ENCODE measurements around the gene EPHA3.

The EPHA3 gene

DNA sequence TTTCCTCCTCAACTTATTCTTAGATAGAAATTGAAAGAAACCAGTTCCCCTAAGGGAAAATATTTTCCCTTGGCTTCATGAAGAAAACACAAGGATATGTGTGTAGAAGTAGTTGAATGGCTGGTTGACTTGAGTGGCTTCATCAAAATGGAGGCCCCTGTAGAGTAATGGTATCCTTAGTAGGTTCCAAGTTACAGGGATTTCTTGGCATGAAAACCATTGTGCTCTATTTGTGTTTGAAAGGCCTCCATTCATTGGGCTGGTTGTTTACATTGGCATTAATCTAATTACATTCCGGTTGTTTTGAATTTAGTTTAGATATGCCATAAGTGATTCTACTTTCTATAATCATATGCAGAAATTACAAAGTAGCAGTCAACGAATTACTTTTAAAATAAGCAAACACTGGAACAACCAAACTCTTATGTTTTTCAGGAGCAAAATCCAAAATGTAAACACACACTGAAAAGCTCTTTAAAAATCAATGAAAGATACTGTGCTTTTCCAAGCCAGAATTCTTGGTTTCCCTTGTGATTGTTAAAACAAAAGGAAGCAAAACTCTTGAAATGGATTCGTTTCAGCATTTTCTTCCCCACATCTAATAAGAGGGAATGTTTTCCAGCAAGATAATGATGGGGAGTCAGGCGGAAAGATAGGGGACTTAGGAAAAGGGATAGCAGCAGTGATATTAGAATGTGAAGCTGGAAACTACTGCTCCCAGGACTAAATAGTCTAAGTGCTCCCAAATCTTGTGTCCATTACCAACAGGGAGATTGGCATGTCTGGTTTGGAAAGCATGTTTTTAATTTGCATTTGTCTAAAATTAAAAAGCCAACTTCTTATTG lies 77.0 kb downstream of the EPHA3 start:
- Histone ChIP-seq H3K9me3 (ENCODE audit: control insufficient read depth, insufficient read depth, low read depth, low read length) (no peaks in the 10 kb centered on the region), H3K4me1 (ENCODE audit: control insufficient read depth, insufficient read depth, low read length) (peaks cover 11% of the 10 kb centered on the region), H3K27ac (ENCODE audit: extremely low read depth, low read depth, low read length) (peak overlapping the region; percentile 52; the same call in 1 of the 2 replicates), H3K4me3 (ENCODE audit: low read depth, low read length) (no peak overlapping the region), H3K36me3 (ENCODE audit: control insufficient read depth in 2 of 2, insufficient read depth in 1 of 2, low read length in 2 of 2) (no peaks in the 10 kb centered on the region)
- TF ChIP-seq, protein P1, sequence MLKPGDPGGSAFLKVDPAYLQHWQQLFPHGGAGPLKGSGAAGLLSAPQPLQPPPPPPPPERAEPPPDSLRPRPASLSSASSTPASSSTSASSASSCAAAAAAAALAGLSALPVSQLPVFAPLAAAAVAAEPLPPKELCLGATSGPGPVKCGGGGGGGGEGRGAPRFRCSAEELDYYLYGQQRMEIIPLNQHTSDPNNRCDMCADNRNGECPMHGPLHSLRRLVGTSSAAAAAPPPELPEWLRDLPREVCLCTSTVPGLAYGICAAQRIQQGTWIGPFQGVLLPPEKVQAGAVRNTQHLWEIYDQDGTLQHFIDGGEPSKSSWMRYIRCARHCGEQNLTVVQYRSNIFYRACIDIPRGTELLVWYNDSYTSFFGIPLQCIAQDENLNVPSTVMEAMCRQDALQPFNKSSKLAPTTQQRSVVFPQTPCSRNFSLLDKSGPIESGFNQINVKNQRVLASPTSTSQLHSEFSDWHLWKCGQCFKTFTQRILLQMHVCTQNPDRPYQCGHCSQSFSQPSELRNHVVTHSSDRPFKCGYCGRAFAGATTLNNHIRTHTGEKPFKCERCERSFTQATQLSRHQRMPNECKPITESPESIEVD (tag by site-specific recombination; IDR thresholded peaks at IDR 0.05) = peak; percentile 47
- peak; percentile 91 for TF ChIP-seq MZF1 (tag by site-specific recombination; IDR thresholded peaks at IDR 0.05; ENCODE audit: borderline replicate concordance)
- TF ChIP-seq, protein P2, sequence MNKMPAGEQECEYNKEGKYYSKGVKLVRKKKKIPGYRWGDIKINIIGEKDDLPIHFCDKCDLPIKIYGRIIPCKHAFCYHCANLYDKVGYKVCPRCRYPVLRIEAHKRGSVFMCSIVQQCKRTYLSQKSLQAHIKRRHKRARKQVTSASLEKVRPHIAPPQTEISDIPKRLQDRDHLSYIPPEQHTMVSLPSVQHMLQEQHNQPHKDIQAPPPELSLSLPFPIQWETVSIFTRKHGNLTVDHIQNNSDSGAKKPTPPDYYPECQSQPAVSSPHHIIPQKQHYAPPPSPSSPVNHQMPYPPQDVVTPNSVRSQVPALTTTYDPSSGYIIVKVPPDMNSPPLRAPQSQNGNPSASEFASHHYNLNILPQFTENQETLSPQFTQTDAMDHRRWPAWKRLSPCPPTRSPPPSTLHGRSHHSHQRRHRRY (tag by site-specific recombination; IDR thresholded peaks at IDR 0.05) = no peak
- CTCF ChIA-PET = no interaction called here
- POLR2A ChIA-PET = no interaction called here

DNA sequence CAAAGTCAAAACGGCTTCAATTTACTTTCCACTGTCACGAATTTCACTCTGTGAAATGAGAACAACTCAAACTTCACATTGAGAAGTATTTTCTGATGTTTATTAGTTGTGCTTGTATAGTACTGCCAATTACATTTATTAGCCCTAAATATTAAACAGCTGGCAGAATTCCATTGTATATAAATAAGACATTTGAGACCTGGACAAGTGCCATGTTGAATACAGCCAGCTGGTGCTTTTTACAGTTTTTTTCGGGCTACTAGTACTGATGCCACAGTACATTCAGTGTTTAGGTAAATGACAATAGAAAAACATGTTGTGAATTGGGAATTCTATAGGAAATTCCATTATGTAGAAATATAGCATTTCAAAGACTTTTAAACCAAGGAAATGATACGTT lies 79.0 kb downstream of the EPHA3 start:
- Histone ChIP-seq H3K9me3 (ENCODE audit: control insufficient read depth, insufficient read depth, low read depth, low read length) (no peaks in the 10 kb centered on the region), H3K4me1 (ENCODE audit: control insufficient read depth, insufficient read depth, low read length) (peaks cover 8% of the 10 kb centered on the region), H3K27ac (ENCODE audit: extremely low read depth, low read depth, low read length) (no peak overlapping the region), H3K36me3 (ENCODE audit: control insufficient read depth in 2 of 2, insufficient read depth in 1 of 2, low read length in 2 of 2) (no peaks in the 10 kb centered on the region), H3K4me3 (ENCODE audit: low read depth, low read length) (no peak overlapping the region)
- no peak for TF ChIP-seq MYNN (tag by site-specific recombination; IDR thresholded peaks at IDR 0.05; ENCODE audit: borderline replicate concordance)
- peak; percentile 62; the same call in 1 of the 2 replicates for TF ChIP-seq SCRT2 (tag by site-specific recombination; IDR thresholded peaks at IDR 0.05)
- POLR2A ChIA-PET = no interaction called here
- CTCF ChIA-PET = no interaction called here

DNA sequence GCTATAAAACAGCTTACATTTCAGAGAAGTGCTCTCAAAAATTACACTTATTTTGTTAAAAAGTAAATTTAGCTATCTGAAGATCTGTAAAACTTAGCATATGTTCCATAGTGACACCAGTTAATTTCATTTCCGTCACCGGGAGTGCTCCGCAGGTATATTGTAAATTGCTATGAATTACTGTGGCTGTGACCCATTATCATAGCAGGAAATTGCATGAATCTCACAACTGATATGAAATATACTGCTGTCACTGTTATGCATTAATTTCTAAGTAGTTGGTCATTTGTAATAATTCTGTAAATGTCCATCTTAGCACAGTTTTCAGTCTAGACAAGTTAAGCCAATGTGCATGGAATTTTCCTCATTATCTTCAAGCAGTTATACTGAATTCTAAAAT lies 91.2 kb downstream of the EPHA3 start:
- H3K4me1 ChIP-seq (ENCODE audit: control insufficient read depth, insufficient read depth, low read length) = no peaks in the 10 kb centered on the region
- H3K9me3 ChIP-seq (ENCODE audit: control insufficient read depth, insufficient read depth, low read depth, low read length) = no peaks in the 10 kb centered on the region
- no peak overlapping the region for H3K4me3 ChIP-seq (ENCODE audit: low read depth, low read length)
- POLR2A ChIA-PET = no interaction called here
- H3K36me3 ChIP-seq (ENCODE audit: control insufficient read depth in 2 of 2, insufficient read depth in 1 of 2, low read length in 2 of 2) = no peaks in the 10 kb centered on the region
- no peak overlapping the region for H3K27ac ChIP-seq (ENCODE audit: extremely low read depth, low read depth, low read length)
- CTCF ChIA-PET = no interaction called here
- TF ChIP-seq ZNF521 (tag by site-specific recombination; IDR thresholded peaks at IDR 0.05) (no peak), OVOL3 (tag by site-specific recombination; IDR thresholded peaks at IDR 0.05) (no peak), GLIS1 (tag by site-specific recombination; IDR thresholded peaks at IDR 0.05) (no peak), ZNF830 (tag by site-specific recombination; IDR thresholded peaks at IDR 0.05; ENCODE audit: low read depth) (no peak), ZNF843 (tag by site-specific recombination; IDR thresholded peaks at IDR 0.05) (no peak), ZNF510 (tag by site-specific recombination; IDR thresholded peaks at IDR 0.05; ENCODE audit: insufficient replicate concordance) (no peak), ZFP41 (tag by site-specific recombination; IDR thresholded peaks at IDR 0.05; ENCODE audit: borderline replicate concordance) (no peak), FEZF1 (tag by site-specific recombination; IDR thresholded peaks at IDR 0.05) (no peak), ZNF324 (tag by site-specific recombination; IDR thresholded peaks at IDR 0.05) (no peak), ZNF24 (tag by site-specific recombination; IDR thresholded peaks at IDR 0.05) (no peak), ZNF302 (tag by site-specific recombination; IDR thresholded peaks at IDR 0.05; ENCODE audit: low read depth) (no peak), ZNF335 (tag by site-specific recombination; conservative IDR thresholded peaks at IDR 0.05) (no peak), ZNF837 (tag by site-specific recombination; IDR thresholded peaks at IDR 0.05) (no peak)
- TF ChIP-seq, protein P3, sequence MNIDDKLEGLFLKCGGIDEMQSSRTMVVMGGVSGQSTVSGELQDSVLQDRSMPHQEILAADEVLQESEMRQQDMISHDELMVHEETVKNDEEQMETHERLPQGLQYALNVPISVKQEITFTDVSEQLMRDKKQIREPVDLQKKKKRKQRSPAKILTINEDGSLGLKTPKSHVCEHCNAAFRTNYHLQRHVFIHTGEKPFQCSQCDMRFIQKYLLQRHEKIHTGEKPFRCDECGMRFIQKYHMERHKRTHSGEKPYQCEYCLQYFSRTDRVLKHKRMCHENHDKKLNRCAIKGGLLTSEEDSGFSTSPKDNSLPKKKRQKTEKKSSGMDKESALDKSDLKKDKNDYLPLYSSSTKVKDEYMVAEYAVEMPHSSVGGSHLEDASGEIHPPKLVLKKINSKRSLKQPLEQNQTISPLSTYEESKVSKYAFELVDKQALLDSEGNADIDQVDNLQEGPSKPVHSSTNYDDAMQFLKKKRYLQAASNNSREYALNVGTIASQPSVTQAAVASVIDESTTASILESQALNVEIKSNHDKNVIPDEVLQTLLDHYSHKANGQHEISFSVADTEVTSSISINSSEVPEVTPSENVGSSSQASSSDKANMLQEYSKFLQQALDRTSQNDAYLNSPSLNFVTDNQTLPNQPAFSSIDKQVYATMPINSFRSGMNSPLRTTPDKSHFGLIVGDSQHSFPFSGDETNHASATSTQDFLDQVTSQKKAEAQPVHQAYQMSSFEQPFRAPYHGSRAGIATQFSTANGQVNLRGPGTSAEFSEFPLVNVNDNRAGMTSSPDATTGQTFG (tag by site-specific recombination; IDR thresholded peaks at IDR 0.05; ENCODE audit: borderline replicate concordance) = no peak
- TF ChIP-seq, protein P4, sequence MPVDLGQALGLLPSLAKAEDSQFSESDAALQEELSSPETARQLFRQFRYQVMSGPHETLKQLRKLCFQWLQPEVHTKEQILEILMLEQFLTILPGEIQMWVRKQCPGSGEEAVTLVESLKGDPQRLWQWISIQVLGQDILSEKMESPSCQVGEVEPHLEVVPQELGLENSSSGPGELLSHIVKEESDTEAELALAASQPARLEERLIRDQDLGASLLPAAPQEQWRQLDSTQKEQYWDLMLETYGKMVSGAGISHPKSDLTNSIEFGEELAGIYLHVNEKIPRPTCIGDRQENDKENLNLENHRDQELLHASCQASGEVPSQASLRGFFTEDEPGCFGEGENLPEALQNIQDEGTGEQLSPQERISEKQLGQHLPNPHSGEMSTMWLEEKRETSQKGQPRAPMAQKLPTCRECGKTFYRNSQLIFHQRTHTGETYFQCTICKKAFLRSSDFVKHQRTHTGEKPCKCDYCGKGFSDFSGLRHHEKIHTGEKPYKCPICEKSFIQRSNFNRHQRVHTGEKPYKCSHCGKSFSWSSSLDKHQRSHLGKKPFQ (tag by site-specific recombination; IDR thresholded peaks at IDR 0.05) = no peak
- TF ChIP-seq, protein P5, sequence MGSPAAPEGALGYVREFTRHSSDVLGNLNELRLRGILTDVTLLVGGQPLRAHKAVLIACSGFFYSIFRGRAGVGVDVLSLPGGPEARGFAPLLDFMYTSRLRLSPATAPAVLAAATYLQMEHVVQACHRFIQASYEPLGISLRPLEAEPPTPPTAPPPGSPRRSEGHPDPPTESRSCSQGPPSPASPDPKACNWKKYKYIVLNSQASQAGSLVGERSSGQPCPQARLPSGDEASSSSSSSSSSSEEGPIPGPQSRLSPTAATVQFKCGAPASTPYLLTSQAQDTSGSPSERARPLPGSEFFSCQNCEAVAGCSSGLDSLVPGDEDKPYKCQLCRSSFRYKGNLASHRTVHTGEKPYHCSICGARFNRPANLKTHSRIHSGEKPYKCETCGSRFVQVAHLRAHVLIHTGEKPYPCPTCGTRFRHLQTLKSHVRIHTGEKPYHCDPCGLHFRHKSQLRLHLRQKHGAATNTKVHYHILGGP (tag by site-specific recombination; IDR thresholded peaks at IDR 0.05) = no peak
